GM19467 (cell line): ENCODE measurements around the gene SRGN.
A peak's percentile ranks its signal among the peaks of the same experiment; 100 is the strongest.
"Not testable (repeated sequence)": the region's sequence is repeated elsewhere in the genome, so short reads cannot be mapped to it uniquely, and the experiment has no call there.

Experiments used
- ATAC-seq: cut with Tn5 transposase; IDR thresholded peaks from one replicate; pipeline ENCODE4 v1.9.1; 2021; ENCODE audit warnings: mild to moderate bottlenecking, moderate library complexity; ENCODE audit not compliant: unreplicated experiment

The SRGN gene, protein sequence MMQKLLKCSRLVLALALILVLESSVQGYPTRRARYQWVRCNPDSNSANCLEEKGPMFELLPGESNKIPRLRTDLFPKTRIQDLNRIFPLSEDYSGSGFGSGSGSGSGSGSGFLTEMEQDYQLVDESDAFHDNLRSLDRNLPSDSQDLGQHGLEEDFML

DNA sequence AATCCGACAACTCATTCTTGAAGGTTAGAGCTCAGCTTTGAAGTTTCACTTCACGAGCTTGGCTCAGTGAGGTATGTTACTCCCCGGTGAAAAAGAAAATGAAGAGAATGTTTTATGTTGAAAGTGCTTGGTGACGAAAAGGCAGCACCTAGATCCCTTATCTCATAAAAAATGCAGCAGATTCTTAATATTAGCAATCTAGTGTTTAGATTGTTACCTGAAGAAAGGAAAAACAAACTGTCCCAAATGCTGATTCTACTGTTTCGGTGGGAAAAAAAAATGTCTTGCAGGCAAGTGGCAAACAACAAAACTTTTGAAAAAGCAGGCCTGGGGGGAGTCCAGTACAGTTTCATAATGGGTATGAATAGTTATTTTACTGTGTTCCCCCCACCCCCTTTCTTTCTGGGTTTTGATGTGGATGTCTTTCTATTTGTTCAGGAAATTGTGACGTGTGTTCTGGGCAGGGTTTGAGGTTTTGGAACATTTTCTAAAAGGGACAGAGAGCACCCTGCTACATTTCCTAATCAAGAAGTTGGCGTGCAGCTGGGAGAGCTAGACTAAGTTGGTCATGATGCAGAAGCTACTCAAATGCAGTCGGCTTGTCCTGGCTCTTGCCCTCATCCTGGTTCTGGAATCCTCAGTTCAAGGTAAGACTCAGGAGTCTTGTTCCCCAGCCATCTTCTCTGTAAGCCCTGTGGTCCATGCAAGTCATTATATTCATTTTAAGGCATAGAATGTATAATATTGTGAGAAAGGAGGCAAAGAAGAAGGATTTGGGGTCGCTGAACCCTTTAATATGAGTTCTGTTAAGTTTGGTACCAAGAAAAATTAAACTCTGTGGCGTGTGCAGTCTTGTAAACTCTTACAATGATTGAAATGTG, at the start of gene SRGN:
Gene SRGN, plus strand, starts transcription at position 514 of the 881 bp plus-strand sequence. Its CDS starts 55 bp downstream, at position 569.
- ATAC-seq = peak; percentile 50

DNA sequence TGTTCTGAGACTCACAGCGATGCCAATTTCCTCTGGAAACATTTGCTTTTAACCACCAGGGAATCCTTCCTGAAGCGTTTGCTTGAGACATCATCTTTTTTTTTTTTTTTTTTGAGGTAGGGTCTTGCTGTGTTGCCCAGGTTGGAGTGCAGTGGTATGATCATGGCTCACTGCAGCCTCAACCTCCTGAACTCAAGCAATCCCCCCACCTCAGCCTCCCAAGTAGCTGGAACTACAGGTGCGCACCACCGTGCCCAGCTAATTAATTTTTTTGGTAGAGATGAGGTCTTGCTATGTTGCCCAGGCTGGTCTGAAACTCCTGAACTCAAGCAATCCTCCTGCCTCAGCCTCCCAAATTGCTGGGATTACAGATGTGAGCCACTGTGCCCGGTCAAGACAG, 47.0 kb upstream of the SRGN start:
- not testable (repeated sequence) for ATAC-seq

DNA sequence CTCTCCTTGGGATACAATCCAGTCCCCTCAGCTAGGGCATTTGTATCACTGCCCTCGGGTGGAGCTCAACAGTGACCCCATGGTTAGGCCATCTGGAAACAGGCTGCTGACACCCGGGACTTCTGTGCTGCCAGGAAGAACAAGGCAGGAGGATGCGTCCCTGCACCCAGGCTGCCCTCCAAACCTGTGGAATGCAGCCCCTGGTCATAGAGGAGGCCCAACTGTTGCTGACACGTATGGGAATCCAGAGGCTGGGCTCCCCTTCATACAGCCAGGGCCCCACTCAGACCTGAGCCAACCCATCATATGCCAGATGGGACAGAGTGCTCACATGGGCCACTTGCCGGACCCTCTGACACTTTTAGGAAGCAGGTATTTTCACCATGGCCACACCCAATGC, 45.5 kb upstream of the SRGN start:
- no peak for ATAC-seq

DNA sequence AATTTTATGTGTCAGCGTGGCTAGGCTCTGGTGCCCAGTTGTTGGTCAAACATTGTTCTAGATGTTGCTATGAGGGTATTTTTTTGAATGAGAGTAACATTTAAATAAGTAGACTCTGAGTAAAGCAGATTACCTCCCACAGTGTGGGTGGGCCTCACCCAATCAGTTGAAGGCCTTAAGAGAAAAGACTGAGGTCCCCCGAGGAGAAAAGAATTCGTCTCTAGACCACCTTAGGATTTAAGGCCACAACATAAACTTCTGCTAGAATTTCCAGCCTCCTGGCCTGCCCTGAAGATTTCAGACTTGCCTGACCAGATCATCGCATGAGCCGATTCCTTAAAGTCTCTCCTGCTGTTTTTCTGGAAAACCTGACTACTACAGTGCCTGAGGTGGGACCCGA, 45.1 kb upstream of the SRGN start:
- no peak for ATAC-seq

DNA sequence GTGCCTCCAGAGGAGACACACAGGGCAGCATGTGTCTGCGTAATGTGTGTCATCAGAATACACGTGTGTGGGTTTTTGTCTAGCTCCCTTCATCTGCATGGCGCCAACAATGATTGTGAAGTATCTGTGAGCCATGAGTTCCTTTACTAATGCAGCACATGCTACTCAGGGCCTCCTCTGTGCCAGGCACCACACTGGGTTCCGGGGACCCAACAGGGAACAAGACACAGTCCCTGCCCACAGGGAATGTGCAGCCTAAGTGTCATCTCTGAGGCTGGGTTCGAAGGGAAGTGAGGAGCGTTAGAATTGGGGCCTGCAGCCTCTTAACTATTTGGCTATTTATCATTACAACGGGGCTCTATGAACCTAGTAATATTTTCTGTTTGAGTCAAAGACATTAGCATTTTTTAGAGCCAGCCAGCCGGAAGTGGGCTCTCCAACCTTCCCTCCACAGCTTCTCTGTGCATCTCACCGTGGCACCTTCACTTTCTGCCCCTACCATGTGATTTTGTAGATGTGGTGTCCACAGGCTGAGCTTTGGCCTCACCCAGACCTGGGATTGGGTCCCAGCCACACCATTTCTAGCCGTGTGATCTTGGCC, 43.9 kb upstream of the SRGN start:
- peak; percentile 58 for ATAC-seq

DNA sequence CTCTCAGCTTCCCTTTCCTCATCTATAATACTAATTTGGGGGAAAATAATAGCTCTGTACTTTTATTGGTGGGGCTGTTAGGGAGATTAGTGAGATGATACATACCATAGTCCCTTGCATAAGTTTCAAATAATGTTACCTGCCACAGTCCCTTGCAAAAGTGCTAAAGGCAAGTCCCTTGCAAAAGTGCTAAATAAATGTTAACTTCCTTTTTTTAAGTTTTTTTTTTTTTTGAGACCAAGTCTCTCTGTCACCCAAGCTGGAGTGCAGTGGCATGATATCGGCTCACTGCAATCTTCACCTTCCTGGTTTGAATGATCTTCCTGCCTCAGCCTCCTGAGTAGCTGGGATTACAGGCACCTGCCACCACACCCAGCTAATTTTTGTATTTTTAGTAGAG, 43.4 kb upstream of the SRGN start:
- ATAC-seq = no peak

DNA sequence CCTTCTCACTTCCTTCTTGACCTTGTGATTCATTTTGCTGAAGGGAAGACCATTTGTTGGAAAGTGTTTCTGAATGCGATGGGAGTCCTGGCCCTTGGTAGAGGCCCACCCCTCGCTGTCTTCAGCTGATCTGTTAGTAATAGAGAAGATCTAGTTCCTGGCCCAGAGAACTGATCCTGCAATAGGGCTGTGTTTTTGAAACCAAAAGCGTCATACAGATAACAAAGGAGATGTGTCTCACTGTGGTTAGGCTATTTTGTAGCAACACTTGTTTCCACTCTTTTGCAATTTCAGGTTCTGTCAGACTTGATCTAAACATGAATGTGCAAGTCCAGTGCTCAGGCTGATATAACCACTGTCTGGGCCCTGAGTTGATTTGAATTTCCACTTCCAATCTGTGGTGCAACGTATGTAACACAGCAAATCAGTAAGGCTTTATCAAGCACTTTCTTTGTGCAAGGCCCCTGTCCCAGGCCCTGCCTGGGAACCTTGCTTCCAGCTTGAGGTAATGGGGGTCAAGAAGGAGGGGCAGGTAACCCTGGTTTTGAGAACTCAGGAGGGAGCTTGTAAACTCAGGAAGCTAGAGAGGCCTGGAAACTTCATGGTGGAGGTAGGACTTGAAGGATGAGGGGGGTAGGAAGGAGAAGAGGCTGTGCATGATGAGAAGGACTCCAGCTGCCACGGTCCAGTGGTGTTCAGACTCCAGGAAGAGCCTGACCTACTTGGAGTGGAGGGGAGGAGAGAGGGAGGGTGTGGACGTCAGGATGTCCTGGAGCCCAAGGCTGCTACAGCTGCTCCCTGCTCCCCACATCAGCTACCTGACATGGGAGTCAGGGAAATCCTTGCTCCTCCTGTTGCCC, 42.2 kb upstream of the SRGN start:
- ATAC-seq = peak; percentile 46

DNA sequence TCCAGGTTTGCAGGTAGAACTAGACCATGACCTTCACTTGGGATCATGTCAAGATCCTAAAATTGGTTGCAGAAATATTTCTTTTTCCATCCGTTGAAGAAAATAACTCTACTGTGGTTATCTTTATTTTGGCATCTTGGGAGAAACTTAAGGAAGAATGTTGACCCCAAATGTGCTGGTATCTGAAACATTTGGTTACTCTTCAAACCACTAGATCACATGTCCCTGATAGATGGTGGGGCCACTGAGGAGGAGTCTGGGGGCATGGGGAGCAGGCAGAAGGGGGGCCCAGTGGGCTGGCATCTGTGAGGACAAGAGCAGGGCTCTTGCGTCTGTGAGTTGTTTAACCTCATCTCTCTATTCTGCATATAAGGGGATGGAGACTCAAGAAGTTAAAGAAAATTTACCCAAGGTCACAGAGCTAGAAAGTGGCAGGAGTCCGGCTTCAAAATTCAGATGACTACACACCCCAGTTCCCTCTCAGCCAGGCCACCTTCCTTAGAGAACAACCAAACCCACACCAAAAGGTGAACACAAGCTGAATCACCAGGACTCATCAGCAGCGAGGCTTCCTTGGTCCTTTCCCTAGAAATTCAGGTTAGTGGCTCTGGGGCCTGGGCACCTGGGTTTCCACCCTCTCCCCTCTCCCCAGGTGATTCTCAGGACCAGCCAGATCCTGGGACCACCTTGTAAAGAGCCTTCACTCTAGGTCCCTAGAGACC, 40.6 kb upstream of the SRGN start:
- ATAC-seq = no peak

DNA sequence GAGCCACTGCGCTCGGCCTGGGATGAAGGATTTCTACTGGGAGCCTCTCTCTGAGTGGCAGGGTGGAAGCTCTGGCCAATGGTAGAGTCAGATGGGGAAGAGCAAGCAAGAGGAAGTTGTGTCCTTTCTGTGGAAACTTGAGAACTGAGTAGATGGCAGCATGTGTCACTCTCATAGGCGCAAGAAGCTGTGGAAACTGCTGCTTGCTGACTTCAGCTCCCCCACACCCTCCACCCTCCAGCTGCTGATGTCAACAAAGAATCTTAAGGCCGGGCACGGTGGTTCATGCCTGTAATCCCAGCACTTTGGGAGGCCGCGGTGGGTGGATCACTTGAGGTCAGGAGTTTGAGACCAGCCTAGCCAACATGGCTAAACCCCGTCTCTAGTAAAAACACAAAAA, 39.8 kb upstream of the SRGN start:
- ATAC-seq = no peak

DNA sequence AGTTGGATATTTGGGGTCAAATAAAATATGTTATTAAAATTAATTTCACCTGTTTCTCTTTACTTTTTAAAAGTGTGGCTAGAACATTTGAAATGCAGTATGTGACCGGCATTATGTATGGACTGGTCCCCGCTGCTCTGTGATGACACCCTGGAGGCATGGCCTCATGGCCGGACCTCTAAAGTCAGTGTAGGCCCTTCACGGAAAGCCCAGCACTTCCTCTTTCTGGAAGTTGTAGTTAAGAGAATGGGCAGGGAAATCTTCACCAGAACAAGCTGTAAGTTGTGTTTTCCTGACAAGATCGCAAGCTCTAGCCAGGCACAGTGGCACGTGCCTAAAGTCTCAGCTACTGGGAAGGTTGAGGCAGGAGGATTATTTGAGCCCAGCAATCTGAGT, 38.3 kb upstream of the SRGN start:
- no peak for ATAC-seq

DNA sequence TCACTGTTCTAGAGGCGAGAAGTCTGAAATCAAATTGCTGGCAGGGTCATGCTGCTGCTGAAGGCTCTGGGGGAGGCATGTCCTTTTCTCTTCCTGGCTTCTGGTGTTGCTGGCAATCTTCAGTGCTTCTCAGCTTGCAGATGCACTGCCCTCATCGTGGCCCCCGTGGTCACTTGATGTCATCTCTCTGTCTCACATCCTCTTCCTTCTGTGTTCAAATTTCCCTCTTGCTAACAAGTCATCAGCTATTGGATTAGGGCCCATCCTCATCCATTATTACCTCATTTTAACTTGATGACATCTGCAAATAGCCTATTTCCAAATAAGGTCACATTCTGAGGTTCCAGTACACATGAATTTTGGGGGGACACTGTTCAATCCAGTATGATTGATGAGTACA, 36.6 kb upstream of the SRGN start:
- no peak for ATAC-seq

DNA sequence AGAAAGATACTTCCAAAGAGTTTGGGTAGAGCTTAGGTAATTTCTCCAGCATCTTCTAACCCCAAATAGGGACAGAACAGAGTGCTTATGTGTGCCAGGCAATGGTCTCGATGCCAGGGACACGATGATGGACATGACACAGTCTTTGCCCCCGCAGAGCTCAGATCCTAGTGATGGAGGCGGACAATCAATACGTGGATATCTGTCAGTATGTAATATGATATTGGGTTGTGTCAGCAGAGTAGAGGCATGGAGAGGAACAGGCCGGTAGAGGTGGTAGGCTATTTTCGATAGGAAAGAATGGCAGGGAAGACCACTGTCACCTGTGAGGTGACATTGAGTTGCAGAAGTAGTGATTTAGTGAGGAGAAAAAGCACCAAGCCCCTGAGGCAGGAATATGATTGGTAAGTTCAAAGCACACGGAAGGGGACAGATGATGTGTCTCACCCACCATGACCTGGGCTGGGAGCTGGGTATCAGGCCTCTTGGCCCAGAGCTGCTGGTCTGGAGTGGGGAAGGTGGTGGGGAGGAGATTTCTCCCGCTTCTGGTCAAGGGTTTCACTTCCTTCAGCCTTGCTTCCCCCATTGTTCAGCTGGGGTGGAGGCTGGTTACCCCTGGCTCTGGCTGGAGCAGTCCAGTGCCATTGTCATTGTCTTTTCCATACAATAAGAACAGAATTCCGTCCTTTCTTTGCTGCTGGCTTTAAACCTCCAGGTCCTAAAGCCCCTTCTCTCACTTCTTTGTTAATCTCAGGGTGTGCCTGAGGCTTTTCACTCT, 36.0 kb upstream of the SRGN start:
- no peak for ATAC-seq

DNA sequence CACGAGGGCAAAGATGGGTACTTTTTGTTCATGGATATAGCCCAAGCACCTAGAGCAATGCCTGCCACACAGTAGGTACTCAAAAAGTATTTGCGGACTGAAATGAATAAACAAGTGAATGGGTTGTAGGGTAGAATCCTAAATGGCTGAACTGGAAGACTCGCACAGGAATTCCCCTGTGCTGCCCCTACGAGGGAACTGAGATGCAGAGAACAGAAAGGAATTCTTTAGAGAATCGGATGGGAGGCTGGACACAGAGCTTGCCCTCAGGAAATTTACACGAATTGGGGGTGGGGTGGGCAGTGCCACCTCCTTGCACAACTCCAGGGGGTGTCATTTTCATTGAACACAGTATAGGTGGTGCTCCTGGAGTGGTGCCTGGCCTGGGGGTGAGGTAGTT, 35.2 kb upstream of the SRGN start:
- ATAC-seq = no peak

DNA sequence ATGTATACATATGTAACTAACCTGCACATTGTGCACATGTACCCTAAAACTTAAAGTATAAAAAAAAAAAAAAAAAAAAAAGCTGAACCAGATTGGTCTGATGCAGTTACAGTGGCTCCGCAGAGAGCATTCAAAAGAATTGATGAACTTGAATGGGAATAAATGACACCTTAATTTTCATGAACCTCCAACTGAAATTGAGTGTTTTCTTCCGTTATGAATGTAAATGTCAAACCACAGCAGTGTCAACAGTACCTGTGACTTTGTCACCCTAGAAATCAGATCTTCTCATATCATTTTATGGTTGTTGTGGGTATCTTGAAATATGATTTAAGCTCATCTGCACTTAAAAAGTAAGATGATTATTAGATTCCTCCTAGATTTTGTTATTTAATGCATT, 32.7 kb upstream of the SRGN start:
- no peak for ATAC-seq

DNA sequence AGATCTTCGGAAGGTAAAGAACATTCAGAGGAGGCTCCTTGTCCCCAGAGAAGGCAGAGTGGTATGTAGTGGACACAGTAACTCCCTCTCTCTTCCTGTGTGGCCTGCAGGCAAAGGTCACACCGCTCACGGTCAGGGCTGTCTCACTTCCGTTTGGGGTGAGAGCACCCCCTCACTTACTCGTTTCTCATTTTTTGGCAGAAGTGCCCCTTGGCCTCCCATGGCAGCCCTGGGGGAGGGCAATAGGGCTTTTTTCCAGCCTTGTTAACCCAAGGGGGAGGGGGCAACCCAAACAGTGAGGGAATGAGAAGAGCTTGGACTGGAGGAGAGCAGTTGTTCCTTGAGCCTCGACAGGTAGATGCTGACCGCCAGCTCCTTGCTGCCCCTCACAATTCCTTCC, 31.8 kb upstream of the SRGN start:
- no peak for ATAC-seq

DNA sequence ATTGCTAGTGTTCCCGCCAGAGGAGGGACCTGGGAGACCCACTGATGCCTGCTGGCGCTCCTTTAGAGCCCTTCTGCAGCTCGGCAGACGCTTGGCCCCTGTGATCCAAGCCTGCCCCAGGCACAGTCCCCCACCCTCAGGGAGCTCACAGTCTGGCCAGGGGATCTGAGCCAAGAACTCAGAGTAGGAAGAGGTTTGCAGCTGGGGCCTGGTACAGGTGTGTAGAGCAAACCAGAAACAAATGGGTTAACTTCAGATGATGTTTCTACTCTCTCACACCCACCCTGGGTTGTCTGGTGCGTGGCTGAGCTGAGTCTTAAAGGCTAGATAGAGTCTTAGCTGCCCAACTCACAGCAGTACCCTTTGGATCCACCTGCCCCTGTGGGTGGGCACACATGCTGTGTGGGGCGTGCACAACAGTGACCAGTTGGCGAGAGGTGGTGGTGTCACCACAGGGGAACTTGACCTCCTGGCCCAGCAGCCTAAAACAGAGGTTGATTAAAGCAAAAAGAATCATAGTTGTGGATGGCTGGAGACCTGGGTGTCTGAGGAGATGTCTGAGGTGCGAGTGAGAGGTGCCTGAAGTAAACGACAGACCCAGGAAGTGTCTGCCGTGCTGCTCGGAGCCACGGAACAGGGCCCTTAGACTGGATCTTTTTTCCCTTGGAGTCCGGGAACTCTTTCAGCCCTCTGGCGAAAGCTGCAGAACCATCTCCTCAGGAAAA, 31.2 kb upstream of the SRGN start:
- no peak for ATAC-seq

DNA sequence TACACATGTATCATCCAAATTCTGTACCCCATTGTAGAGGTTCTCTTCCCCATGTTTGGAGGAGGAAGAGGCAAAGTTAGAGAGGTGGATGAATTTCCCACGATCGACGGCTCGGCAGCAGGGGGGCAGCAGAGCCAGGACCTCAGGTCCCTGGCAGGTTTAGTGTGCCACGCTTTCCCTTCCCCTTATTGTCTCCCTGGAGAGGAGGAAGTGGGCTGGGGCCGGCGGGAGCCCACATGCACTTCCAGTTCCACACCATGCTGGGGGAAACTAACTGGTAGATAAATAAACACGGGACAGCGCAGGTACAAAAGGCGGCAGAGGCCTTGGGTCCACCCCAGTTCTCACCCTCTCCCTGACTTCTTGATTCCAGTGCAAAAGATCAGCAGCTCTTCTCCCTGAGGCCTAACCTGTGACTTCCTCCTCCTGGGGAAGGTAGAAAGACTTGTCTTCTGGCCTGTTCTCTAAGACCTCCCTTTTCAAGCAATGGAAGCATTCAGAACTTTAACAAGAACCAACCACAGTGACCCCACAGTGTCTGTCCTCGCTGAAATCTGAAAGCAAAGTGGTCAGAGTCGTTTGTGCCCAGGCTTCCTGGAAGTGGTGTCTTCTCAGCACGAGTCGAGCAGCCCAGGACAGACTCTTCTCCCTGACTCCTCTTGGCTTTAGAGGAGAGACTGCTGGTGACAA, 30.5 kb upstream of the SRGN start:
- no peak for ATAC-seq

DNA sequence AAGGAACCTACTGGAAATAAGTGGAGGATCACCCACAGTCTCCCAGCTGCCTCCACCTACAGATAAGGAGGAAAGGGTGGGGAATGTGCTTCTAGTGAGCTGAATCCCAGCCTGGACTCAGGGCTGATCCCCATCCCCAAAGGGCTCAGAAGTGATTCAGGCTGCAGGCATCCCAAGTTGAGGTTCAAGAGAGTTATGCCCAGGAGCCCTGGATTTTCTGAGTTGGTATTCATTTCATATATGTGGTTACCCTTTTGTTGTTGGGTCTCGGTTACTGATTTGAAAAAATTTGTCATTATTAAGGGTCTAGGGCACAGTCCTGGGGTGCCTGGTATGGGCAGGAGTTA, 30.0 kb upstream of the SRGN start:
- no peak for ATAC-seq
